Left renal pelvis (tissue), 4 donors: ENCODE measurements around the gene TSPAN2. TPM values are rescaled to one million over a fixed set of nuclear protein-coding genes. Genes with fewer than 3 reads are reported as not detected.

Experiments used
- DNase-seq, 4 donors: peaks; one replicate each; pipeline ENCODE4 v3.0.0-alpha.2; 2013; ENCODE audit warnings: low read depth in 4 of 4, low spot score in 3 of 4
- polyA plus RNA-seq, 4 donors: library from polyadenylated mRNA; unstranded; fragments of 120-200 nt; gene quantifications; one replicate each; pipeline ENCODE4 v1.2.1, GENCODE V29; 2013; ENCODE audit not compliant: insufficient read length in 4 of 4

The TSPAN2 gene
- 10 to 100 TPM in 3 of 4 donors, 1 to 10 TPM in 1; 9.0 to 42.2 (median 37.8) TPM for polyA plus RNA-seq

DNA sequence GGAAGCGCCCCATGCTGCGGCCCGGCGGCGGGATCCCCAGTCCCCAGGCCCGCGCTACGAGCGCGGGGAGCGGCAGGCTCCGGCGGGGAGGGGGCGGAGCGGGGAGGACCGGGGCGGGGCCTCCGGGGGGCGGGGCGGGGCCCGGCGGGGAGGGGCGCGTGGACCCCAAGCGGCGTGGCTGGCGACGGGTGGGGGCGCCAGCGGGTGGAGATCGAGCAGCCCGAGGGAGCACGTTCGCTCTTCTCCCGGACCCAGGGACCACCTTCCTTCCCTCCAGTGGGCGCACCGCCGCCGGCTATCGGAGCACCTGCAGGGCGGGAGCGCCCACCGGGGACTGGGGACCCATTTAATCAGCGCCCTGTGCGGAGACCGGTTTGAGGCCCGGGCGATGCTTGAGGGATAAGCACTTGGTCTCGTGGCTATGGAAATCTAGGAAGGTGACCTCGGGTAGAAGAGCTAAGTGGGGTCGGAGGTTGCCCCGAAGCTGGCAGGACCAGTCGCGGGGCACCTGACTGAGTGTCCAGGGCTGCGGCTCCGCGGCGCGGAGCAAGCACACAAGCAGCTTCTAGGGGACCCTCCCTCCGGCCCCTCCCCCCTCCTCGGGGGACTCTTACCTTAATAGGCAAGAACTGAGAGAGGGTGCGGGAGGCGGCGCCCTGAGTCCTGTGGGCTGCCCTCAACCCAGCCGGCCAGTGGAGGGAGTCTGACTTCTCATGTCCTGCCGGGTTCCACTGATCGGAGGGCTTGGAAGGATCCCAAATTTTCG lies at the start of gene TSPAN2:
TSS of gene TSPAN2 (minus strand) at position 84 of the 766 bp plus-strand sequence. CDS start at position 13, 71 bp downstream.
- DNase-seq = peak in 1 of 4 donors; percentile 70

DNA sequence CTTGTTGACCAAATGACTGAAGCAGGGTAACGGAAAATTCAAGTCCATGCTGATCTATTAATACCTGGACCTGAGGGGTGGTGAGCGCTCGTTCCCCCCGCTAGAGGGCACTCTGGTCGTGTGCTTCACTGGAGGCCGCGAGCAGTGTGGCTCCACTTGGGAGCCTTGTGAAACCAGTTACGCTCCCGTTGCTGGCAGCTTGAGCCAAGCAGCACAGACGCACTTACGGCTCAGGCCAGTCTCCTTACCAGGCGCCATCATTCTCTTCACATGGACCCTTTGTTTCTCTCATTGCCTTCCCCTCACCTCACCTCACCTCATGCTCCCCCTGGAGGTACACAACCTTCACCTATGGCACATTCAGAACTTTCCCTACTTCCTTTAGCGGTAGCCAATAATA lies 49.7 kb upstream of the TSPAN2 start:
- peak; percentile 72 to 81 (median 77) for DNase-seq

DNA sequence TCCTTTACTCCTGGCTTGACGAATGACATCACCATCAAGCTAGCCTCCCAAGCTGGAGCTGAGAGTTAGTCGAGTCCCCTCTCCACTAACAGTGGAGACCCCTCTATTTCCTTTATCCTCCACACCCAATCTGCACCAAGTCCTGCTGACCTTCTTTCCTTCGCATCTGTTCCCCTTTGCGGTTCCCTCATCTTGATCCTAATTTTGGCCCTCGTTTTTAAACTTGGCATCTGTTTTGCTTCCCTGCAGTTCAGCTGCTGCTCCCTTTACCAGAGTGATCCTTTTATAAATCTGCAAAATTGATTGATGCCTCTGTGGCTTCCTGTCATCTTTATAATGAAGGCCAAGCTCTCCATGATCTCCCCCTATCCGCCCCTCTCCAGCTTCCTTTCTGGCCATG lies 49.0 kb upstream of the TSPAN2 start:
- no peak for DNase-seq

DNA sequence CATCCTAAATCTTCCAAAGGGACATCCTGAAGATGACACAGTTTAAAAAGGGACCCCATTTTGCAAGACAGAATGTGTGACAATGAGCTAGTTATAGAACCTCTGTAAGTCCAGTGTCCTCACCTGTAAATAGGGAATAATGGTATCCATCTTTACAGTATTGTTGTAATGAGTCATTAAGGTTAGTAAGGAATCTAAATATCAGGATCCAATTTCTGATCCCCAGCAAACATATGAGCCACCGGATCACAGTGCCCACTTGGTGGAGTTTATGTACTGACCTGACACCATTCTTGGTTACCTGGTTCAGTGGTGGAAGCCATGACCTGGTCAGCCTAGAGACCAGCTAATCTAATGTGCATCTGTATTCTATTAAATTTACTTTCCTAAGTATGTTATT lies 47.9 kb upstream of the TSPAN2 start:
- no peak for DNase-seq

DNA sequence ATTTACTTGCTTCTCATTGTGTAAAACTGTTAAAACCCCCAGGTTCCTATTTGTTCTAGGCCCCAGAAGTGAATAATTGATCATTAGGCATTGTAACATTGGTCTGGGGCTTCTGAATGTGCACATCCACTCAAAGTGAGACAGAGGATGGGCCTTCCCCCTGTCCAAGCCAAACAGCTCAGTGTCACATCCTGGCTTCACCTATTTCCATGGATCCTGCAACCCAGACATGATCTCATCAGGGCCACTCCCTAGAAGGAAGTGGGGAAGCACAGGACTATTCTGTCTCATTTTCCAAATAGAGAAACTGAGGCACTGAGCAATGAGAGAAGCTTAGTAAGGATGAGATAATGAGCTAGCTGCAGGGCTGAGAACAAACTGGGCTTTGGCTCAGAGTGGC lies 47.4 kb upstream of the TSPAN2 start:
- DNase-seq = no peak

DNA sequence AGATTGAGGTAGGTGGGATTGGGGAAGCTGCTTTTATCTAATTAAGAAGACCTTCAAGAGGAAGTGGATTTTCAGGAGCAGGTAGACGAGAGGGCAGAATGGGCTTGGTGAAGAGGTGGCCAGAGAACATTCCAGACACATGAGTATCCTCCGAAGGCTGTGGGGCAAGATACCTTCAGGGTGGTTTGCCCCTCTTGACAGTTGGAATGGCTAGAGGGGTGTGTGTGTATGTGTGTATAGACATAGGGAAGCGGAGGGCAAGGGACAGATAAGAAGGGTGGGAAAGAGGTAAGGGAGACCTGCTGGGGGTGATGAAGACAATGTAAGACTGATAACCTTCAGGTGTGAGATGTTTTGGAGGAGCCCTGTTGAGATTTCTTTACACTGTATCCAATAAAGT lies 46.8 kb upstream of the TSPAN2 start:
- no peak for DNase-seq

DNA sequence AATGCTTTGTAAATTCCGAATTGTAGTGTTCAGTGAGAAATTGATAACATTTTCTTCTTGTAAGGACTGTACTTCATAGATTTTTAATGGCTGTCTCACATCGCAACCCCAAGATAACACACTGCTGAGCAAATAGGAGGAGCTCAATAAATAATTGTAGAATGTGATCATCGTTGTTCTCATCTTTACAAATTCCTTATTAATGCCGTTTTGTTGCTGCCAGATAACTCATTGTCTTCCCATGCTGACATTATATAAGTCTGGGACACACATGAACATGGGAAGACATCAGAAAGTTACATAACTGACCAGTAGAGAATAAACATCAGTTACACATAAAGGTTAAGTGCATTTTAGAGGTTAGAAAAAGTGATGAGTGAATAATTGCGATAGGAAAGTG lies 46.4 kb upstream of the TSPAN2 start:
- no peak for DNase-seq

DNA sequence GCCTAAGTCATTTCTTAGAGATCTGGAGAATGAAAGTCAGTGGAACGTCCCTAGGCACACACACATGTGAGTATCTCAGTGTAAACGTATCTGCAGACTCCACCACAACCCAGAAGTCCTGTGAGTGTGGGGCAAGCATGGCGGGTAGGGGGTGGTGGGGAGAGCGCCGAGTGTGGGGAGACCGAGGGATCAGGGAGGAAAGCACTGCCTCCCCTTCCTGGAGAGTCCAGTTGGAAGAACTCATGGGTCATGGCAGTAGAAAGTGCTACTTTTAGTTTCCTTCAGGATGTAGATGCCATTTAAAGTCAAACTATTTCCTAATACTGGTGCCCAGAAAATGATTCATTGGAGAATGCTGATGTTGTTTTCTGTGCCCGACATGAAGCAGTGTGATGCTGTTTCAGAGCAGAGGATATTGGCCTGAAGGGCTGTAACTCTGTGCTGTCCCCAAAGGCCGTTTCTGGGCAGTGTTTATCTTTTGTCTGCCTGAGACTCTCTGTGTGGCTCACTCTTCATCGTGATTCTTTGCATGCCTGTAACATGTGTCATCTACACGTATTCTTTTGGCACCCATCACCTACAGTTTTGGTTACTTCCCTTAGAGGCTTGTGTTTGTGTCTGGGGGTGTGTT lies 45.7 kb upstream of the TSPAN2 start:
- DNase-seq = no peak

DNA sequence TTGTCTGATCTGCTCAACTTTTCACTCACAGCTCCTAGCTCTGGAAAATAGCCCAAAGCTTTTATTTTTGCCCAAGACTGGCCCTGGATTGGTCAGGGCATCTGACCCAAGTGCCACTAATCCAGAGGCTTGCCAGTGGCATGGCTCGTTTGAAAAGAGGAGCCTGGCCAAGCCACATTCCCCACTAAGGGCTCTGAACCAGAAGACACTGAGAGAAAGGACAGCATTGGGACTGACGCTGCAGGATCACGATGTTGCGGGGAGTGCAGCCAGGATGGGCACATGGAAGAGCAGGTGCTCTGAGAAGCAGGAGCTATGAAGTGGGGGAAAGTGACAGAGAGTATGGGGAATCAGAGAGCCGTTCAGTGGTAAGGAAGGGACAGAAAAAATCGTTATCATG lies 44.9 kb upstream of the TSPAN2 start:
- no peak for DNase-seq

DNA sequence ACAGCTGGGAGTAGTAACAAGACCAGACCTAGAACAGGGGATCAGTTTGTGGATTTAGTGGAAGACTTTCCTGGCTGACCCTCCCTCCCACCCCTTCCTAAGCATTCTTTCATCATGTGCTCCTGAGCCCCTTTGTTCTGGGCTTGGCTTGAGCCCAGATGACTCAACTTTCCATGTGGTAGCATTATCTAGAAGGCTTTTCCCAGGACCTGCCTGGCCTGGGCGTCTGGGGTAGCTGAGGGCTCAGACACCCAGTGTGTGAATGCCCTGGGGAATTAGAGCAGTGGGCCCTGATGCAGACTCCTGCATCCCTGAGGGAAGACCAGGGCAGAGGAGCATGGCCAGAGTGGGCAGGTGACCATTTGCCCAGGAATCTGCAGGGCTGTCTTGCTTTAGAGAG lies 44.1 kb upstream of the TSPAN2 start:
- DNase-seq = no peak

DNA sequence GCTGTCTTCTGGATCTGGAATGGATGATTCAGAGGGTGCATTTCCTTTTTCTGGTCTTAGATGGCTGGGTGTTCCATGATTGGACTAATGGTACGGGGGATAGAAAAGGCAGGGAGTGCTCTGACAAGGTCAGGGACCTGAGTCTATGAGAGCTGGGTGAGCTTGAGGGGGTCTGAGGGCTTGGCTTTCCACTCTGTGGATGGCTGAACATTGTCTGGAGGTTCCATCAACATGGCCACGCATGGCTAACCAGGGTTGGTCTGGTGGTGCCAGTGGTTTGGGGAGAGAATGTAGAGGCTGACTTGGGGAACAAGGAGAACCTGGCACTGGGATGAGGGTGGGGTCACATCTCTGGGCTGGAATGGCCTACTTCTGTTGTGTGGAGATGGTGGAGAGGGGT lies 41.5 kb upstream of the TSPAN2 start:
- no peak for DNase-seq

DNA sequence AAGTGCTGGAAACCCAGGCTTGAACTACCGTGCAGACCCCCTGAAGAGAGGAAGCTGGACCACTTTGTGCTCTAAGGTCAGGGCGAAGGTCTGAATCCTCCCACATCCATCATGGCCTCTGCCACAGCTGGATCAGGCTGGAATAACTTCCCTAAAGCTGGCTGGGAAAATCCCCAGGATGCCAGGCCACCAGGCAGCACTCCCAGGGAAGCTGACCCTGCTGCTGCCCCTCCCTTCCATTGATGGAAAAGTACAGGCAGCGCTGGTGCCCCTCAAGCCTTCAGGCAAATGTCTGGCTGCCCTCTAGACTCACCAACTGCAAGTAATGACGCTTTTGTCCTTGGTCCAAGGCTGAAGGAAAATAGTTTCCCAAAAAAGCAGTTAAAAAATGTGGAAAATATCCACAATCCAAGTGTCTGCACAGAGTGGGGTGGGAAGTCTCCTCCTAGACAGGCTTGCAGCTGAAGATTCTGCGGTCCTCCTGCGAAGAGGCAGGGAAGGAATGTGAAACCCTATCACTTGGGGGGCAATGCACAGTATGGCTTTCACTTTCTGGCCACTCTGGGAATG lies 39.9 kb upstream of the TSPAN2 start:
- no peak for DNase-seq

DNA sequence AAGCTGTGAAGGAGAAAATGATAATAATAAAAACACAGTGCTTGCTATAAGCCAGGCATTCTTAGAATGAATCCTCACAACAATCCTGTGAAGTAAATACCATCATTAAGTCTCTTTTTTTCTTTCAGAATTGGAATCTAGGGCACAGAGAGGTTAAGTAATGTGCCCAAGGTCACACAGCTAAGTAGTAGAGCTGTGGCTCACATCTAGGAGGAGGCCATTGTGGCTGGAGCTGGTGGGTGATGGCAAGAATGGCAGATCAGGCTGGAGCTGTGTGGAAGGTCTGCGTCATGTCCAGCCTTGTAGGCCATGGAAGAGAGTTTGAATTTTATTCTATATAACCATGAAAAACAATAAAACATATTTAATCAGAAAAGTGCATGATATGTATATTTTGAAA lies 38.2 kb upstream of the TSPAN2 start:
- DNase-seq = no peak

DNA sequence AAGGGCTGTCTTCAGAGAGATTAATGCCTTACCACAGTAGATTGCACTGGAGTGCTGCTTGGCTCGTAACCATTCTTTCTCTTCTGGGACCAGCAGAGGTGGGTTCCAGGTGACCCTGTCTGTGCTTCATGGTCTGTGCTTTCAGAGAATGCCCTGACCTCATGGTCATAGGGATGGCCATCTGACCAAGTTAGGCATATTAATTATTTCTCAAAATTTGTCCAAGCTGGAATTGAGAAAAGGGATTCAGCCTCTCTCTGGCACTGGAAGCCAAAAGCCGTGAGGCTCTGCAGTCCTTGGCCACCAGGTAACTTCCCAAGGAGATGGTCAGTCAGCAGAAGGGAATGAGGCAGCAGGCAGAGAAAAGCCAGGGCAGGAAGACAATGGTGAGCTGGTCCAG lies 37.2 kb upstream of the TSPAN2 start:
- no peak for DNase-seq

DNA sequence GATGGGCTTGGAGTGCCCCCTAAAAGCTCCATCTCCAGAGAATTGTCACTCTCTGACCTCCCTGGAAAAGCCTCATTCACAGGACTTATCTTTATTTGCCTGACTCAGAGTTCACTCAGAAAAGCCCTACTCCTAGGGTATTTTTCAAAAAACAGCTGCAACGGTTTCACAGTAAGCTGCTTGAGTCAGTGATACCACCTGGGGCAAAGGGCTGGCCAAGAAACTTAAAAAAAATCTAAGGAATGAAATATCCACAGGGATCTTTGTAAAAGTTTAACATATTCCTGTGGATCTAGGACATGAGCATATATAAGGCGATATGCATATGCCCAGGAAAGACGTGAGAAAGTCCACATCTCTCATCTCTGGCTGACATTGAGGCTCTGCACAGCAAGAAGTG lies 33.8 kb upstream of the TSPAN2 start:
- no peak for DNase-seq

DNA sequence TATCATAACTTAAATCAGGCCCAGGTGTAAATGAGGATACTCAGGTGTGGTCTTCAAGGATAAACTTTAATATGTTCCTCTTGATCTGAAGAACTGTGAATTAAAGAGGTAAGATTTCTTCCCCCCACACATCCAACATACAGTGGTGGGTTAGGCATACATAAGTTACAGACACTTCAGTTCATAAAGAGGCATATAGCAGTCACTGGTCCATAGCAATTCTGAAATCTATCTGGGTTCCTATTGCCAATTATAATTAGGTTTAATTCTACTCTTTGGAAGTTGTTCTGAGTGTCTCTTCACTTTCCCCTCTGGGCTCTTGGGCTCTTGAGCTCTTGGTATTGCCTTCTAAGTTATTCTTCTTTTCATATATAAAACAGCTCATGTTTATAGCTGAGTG lies 32.5 kb upstream of the TSPAN2 start:
- DNase-seq = no peak

DNA sequence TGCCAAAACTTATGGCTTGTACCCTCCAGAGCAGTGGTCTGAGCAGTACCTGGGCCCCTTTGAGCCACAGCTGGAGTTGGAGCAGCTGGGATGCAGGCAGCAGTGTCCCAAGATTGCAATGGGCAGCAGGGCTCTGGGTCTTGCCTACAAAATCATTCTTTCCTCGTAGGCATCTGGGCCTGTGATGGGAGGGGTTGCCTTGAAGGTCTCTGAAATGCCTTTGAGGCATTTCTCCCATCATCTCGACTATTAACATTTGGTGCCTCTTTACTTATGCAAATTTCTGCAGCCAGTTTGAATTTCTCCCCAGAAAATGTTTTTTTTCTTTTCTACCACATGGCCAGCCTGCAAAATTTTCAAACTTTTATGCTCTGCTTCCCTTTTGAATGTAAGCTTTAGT lies 31.0 kb upstream of the TSPAN2 start:
- no peak for DNase-seq

DNA sequence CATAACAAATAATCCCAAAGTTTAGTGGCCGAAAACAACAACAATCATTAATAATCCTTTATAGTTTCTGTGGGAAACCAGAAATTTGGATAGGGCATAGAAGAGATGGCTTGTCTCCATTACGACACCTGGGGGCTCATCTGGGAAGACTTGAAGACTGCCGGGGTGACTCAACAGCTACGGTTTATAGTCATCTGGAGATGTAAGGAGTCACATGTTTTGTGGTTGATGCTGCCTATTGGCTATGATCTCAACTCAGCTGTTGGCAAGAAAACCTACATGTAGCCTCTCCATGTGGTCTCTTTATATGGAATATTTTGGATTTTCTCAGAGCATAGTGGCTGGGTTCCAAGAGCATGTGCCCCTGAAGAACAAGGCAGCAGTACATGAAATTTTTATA lies 29.3 kb upstream of the TSPAN2 start:
- no peak for DNase-seq

DNA sequence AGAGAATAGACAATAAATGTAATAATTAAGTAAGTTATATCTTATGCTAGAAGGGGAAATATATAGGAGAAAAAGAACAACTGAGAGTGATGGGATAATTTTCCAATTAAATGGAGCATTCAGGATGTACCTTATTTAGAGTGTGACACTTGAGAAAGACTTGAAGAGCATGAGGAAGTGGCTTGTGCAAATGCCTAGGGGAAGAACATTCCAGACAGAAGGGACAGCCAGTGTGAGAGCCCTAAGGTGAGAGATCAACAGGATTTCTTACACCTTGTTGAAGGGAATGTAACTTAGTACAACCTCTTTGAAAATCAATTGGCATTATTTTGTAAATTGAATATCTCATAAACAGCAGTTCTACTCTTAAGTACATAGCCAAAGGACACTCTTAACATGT lies 28.8 kb upstream of the TSPAN2 start:
- DNase-seq = no peak

DNA sequence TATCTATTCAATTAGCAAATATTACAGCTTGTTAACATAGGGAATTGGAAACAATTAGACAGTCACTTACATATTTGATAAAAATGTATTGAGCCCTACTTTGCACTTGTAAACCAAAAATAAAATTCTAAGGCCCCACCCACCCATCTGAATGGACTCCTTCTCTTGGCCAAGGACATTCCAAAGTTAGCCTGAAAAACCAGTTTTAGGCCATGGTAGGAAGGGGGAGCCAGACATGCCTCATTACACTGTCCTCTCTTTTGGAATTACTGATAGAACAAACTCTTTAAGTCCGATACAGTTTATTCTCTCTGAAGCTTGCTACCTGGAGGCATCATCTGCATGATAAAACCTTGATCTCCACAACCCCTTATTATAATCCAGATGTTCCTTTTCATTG lies 28.0 kb upstream of the TSPAN2 start:
- no peak for DNase-seq

DNA sequence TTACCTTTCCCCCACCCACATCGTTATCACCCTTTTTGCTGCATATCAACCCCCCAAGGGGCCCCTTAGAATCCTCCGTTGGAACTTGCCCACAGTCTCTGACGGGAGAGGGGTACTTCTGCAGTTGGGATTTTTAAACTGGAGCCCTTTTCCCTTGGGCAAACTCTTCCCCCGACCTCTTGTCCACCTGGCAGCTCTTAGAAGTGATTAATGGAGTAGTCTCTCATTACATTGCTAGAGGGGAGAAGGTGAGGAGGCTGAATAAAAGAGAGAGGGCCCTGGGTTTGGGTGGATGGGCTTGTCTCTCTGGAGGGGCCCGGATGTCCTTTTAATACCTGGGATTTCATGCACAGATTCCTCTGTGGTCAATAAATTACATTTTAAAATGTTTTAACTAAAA lies 27.2 kb upstream of the TSPAN2 start:
- DNase-seq = no peak

DNA sequence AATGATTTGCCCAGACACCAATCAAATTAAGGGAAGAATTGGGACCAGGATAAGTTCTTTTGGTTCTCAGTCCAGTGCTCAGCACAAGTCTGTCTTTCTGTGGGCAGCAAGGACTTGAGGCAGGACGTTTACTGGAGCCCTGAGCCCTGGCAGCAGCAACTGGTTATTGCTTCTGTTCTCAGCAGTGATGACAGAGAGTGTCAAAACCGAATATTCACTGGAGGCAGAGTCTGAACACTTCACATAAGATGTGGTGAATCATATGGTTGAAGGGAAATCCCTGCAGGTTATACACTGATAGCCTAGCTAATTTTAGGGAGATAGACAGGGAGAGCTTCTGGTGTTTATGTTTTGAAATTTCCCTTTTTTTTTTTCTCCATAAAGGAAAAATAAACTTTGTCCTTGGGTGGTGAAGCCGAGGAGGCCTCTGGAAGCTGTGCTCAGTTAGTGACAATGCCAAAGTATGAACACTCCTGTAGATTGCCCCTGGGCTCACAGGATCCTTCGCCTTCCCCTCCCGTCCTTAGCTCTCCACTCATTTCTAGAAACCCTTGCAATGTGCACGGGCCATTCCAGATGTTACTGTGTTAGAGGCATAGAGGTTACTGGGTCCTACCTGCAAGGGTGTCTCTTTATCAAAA lies 26.3 kb upstream of the TSPAN2 start:
- DNase-seq = no peak
